ENCODE data around the gene CBX8. TPM values are rescaled to one million over a fixed set of nuclear protein-coding genes. Genes with fewer than 3 reads are reported as not detected.

The CBX8 gene
- total and polyA plus RNA-seq, 2 of the 13 experiments (the other 11 are each of a cell fraction or from before 2014, with no cell fraction given): 0.34 to 12.6 TPM

- no peak for TF ChIP-seq E2F1 (CRISPR knock-in tag; IDR thresholded peaks at IDR 0.05)
- TF ChIP-seq ZBTB7B (CRISPR knock-in tag; IDR thresholded peaks at IDR 0.05): no peak
- no peak for TF ChIP-seq TERF1 (CRISPR knock-in tag; IDR thresholded peaks at IDR 0.05)
- no peak for TF ChIP-seq SP1 (IDR thresholded peaks at IDR 0.05)
- TF ChIP-seq SP1 (CRISPR knock-in tag; IDR thresholded peaks at IDR 0.05): no peak; the same call in 1 of the 2 replicates
- TF ChIP-seq CBX2 (IDR thresholded peaks at IDR 0.05; ENCODE audit: low read depth, low read length): no peak
- TF ChIP-seq CBX2 (CRISPR knock-in tag; IDR thresholded peaks at IDR 0.05; ENCODE audit: low read depth): no peak
- no peak for TF ChIP-seq KDM5B (CRISPR knock-in tag; IDR thresholded peaks at IDR 0.05; ENCODE audit: borderline replicate concordance)
- no peak for TF ChIP-seq ZNF276 (CRISPR knock-in tag; IDR thresholded peaks at IDR 0.05; ENCODE audit: low read depth)
- no peak for TF ChIP-seq TCF7L2 (IDR thresholded peaks at IDR 0.05; ENCODE audit: low read depth, low read length)
- TF ChIP-seq ARHGAP35 (CRISPR knock-in tag; IDR thresholded peaks at IDR 0.05; ENCODE audit: borderline replicate concordance): no peak
- TF ChIP-seq ZBTB8A (CRISPR knock-in tag; IDR thresholded peaks at IDR 0.05; ENCODE audit: borderline replicate concordance, low read depth): no peak
- TF ChIP-seq ZBTB42 (CRISPR knock-in tag; IDR thresholded peaks at IDR 0.05): no peak
- no peak for TF ChIP-seq CENPBD1 (CRISPR knock-in tag; IDR thresholded peaks at IDR 0.05; ENCODE audit: borderline replicate concordance, low read depth)
- no peak for TF ChIP-seq CCDC6 (CRISPR knock-in tag; IDR thresholded peaks at IDR 0.05)
- TF ChIP-seq NCOA5 (CRISPR knock-in tag; IDR thresholded peaks at IDR 0.05): no peak
- TF ChIP-seq ZFP91 (CRISPR knock-in tag; IDR thresholded peaks at IDR 0.05; ENCODE audit: borderline replicate concordance): peak; percentile 54; the same call in 1 of the 2 replicates
- no peak for TF ChIP-seq TCF12 (IDR thresholded peaks at IDR 0.05)
- TF ChIP-seq TCF12 (CRISPR knock-in tag; IDR thresholded peaks at IDR 0.05): no peak
- no peak for TF ChIP-seq ZFP1 (CRISPR knock-in tag; IDR thresholded peaks at IDR 0.05)
Observed at GRCh38 chr17:79841369-79842135, 44.7 kb upstream of the CBX8 start (continued).

All from HepG2 (cell line).